GM12875 (cell line): ENCODE data around the gene PLCH2.

Source experiments
- H3K4me3 ChIP-seq: one replicate; pipeline ENCODE4 v1.5.1; 2011; ENCODE audit warnings: low read depth, low read length, control low read depth
- TF ChIP-seq, protein P1 (sequence below): IDR thresholded peaks from 2 replicates; pipeline ENCODE4 v1.5.1; 2011; ENCODE audit warnings: low read depth, mild to moderate bottlenecking, control low read depth, inconsistent platforms, low read length, moderate library complexity, borderline replicate concordance; ENCODE audit not compliant: insufficient read depth

Gene PLCH2

DNA sequence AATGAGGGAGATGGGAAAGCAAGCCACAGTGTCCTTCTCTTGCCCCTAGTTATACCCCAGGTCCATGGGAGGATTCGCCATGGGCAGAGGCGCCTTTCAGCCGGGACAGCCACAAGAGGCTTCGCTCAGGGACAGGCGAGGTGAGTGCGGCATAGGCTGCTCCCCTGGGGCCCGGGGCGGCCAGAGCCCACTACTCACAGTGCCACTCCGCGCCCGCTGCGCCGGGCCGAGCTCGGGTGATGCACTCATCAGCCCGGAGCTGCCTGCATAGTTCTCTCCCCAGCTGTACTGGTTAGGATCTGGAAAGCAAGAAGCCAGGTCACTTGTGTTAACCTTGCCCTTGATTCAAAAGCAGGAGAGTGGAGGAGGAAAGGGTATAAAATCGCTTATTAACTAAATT lies 41.9 kb downstream of the PLCH2 start:
- no peak overlapping the region for H3K4me3 ChIP-seq
- TF ChIP-seq, protein P1, sequence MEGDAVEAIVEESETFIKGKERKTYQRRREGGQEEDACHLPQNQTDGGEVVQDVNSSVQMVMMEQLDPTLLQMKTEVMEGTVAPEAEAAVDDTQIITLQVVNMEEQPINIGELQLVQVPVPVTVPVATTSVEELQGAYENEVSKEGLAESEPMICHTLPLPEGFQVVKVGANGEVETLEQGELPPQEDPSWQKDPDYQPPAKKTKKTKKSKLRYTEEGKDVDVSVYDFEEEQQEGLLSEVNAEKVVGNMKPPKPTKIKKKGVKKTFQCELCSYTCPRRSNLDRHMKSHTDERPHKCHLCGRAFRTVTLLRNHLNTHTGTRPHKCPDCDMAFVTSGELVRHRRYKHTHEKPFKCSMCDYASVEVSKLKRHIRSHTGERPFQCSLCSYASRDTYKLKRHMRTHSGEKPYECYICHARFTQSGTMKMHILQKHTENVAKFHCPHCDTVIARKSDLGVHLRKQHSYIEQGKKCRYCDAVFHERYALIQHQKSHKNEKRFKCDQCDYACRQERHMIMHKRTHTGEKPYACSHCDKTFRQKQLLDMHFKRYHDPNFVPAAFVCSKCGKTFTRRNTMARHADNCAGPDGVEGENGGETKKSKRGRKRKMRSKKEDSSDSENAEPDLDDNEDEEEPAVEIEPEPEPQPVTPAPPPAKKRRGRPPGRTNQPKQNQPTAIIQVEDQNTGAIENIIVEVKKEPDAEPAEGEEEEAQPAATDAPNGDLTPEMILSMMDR = no peak

- TF ChIP-seq, protein P1 = no peak
- no peak overlapping the region for H3K4me3 ChIP-seq
Measured at GRCh38 chr1:2518528-2518927, 42.4 kb downstream of the PLCH2 start.

DNA sequence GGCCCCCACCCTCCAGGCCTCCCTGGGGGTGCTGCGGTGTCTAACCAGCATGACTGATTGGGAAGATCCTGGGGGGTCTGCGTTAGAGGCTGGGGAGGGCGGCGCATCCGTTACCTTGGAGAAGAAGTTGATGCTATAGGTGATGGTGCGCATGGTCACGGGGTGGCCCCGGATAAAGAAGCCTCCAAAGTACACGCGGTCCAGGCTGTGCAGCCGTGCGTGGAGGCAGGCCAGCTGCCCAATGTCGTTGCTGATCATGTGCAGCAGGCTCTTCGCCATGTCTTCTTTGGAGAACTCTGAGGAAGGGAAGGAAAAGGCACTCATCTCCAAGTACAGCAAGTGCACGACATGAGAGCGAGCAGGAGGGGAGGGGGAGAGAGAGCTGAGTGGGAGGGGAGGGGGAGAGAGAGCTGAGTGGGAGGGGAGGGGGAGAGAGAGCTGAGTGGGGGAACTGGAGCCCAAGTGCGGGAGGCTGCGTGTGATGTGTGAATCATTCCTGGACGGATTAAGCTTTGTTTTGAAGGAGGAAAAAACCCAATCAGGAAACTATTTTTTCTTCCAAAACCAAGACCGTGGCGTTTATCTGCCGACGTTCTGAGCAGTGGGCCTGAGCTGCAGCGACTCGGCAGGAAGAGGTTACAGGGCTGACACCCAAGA lies 43.1 kb downstream of the PLCH2 start:
- TF ChIP-seq, protein P1 = no peak
- no peak overlapping the region for H3K4me3 ChIP-seq

DNA sequence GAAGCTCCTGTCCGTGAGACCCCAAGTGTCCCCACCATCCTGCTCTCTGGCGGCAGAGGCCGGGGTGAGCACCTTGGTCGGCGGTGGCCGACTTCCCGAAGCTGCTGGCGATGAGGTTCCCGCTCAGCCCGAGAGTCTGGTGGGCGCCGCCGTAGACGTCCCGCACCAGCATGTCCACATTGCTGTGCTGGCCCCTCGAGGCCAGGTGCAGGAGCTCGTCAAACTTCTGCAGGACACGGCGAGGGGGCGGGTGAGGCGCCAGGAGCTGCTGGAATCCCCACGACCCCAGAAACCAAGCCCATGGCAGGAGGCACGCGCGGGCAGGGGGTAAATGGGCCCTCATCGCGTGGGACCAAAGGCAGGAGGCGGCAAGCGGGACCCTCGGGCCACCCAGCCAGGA lies 43.6 kb downstream of the PLCH2 start:
- H3K4me3 ChIP-seq = no peak overlapping the region
- TF ChIP-seq, protein P1 = no peak

- no peak overlapping the region for H3K4me3 ChIP-seq
- TF ChIP-seq, protein P1 = no peak
Measured at GRCh38 chr1:2520206-2520605, 44.1 kb downstream of the PLCH2 start.

- TF ChIP-seq, protein P1 = no peak
- H3K4me3 ChIP-seq = no peak overlapping the region
Measured at GRCh38 chr1:2520806-2521205, 44.7 kb downstream of the PLCH2 start.

DNA sequence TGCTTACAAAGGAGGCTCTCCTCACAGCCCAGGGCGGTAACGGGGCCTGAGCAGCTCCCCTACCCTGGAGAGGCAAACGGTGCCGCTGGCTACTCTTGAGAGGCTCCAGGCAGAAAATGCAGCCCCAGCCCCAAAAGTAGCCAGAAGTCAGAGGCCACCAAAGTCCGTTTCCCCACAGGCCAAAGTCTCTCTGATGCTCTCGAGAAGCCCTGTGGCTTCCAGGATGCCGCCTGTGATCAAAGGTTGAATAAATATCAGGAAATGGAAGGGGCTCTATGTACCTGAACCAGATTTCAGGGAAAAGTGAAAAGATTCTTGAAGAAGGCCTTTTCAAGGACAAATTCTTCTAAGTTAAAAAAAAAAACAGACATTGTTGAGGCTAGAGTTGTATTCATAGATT lies 46.1 kb downstream of the PLCH2 start:
- H3K4me3 ChIP-seq = no peak overlapping the region
- TF ChIP-seq, protein P1 = no peak
